Measurements from ENCODE around the gene DLK1. TPM values are rescaled to one million over a fixed set of nuclear protein-coding genes. Genes with fewer than 3 reads are reported as not detected.

DLK1 gene
- total RNA-seq, 5 donors from 2014 or later (not counting 1 experiment from before 2014, with no cell fraction given): 1.7 to 2.2 (median 2.2) TPM; not detected in 2

DNA sequence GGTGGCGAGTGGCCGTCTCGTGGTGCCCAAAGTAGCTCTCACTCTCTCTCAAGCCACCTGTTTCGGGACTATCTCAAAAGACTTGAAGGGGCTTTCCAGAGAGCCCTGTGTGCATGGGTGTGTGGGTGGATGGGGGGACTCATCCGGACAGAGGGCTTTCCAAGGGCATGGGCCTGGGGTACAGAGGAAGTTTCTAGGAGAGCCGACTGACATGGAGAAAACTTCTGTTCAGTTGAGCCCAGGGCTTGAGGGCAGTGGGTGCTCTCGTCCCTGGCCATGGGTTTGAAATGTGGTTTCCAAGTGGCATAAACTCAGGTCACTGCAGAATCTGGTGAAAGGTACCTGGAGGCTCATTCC lies 51.8 kb downstream of the DLK1 start:
- peaks cover 0 to 26% of the 10 kb centered on the region in 2 experiments for H3K27me3 ChIP-seq (replicated peaks in 1 of 2; ENCODE audit: control insufficient read depth in 2 of 2, extremely low read depth in 1 of 2, insufficient read depth in 2 of 2, low read length in 1 of 2)
- no peaks in the 10 kb centered on the region for H3K36me3 ChIP-seq (ENCODE audit: control insufficient read depth in 2 of 2, extremely low read depth in 1 of 2, insufficient read depth in 1 of 2, low read length in 1 of 2)
- no peak overlapping the region for H3K4me3 ChIP-seq (ENCODE audit: control insufficient read depth in 1 of 2, extremely low read depth in 1 of 2, low read length in 1 of 2)
- H3K27me3 Mint-ChIP-seq: peaks cover 3 to 7% of the 10 kb centered on the region in 2 donors
- H3K9me3 ChIP-seq: no peaks in the 10 kb centered on the region
- no peaks in the 10 kb centered on the region for H3K36me3 Mint-ChIP-seq
- WGBS (ENCODE audit: insufficient coverage): 82% methylated on average over 3 of the region's 7 CpGs
- no peak overlapping the region for H3K27ac ChIP-seq (ENCODE audit: low read length)
- no peak overlapping the region for H3K27ac Mint-ChIP-seq
- DNase-seq: no peak
- no peaks in the 10 kb centered on the region for H3K9me3 Mint-ChIP-seq
- no peak overlapping the region for H3K4me3 Mint-ChIP-seq
- CTCF ChIA-PET: no interaction called here
- no peaks in the 10 kb centered on the region for H3K4me1 ChIP-seq (ENCODE audit: control insufficient read depth in 1 of 2, extremely low read depth in 1 of 2, insufficient read depth in 2 of 2, low read length in 2 of 2)
- no peak for ATAC-seq (replicated peaks in 1 of 4)
- POLR2A ChIA-PET: no interaction called here
- no peaks in the 10 kb centered on the region for H3K4me1 Mint-ChIP-seq

GRCh38 chr14:100778951-100779690 lies 52.4 kb downstream of the DLK1 start:
- Histone ChIP-seq H3K4me3 (ENCODE audit: control insufficient read depth in 1 of 2, extremely low read depth in 1 of 2, low read length in 1 of 2) (no peak overlapping the region), H3K9me3 (no peaks in the 10 kb centered on the region), H3K27me3 (replicated peaks in 1 of 2; ENCODE audit: control insufficient read depth in 2 of 2, extremely low read depth in 1 of 2, insufficient read depth in 2 of 2, low read length in 1 of 2) (peaks cover 0 to 30% of the 10 kb centered on the region in 2 experiments), H3K4me1 (ENCODE audit: control insufficient read depth in 1 of 2, extremely low read depth in 1 of 2, insufficient read depth in 2 of 2, low read length in 2 of 2) (no peaks in the 10 kb centered on the region), H3K27ac (ENCODE audit: low read length) (no peak overlapping the region), H3K36me3 (ENCODE audit: control insufficient read depth in 2 of 2, extremely low read depth in 1 of 2, insufficient read depth in 1 of 2, low read length in 1 of 2) (no peaks in the 10 kb centered on the region)
- Mint-ChIP-seq H3K4me3 (no peak overlapping the region), H3K27me3 (peaks cover 3 to 4% of the 10 kb centered on the region in 2 donors), H3K9me3 (no peaks in the 10 kb centered on the region), H3K27ac (no peak overlapping the region), H3K36me3 (no peaks in the 10 kb centered on the region), H3K4me1 (no peaks in the 10 kb centered on the region)
- peak in 1 of 35 experiments; percentile 2 for DNase-seq
- WGBS (ENCODE audit: insufficient coverage): 91% methylated on average over 22 of the region's 24 CpGs
- no peak for ATAC-seq (replicated peaks in 1 of 4)
- POLR2A ChIA-PET: no interaction called here
- CTCF ChIA-PET: no interaction called here

GRCh38 chr14:100779691-100780080 lies 53.0 kb downstream of the DLK1 start:
- Histone ChIP-seq H3K4me3 (ENCODE audit: control insufficient read depth in 1 of 2, extremely low read depth in 1 of 2, low read length in 1 of 2) (no peak overlapping the region), H3K4me1 (ENCODE audit: control insufficient read depth in 1 of 2, extremely low read depth in 1 of 2, insufficient read depth in 2 of 2, low read length in 2 of 2) (no peaks in the 10 kb centered on the region), H3K36me3 (ENCODE audit: control insufficient read depth in 2 of 2, extremely low read depth in 1 of 2, insufficient read depth in 1 of 2, low read length in 1 of 2) (no peaks in the 10 kb centered on the region), H3K9me3 (no peaks in the 10 kb centered on the region), H3K27me3 (replicated peaks in 1 of 2; ENCODE audit: control insufficient read depth in 2 of 2, extremely low read depth in 1 of 2, insufficient read depth in 2 of 2, low read length in 1 of 2) (peaks cover 0 to 33% of the 10 kb centered on the region in 2 experiments), H3K27ac (ENCODE audit: low read length) (no peak overlapping the region)
- Mint-ChIP-seq H3K27me3 (peaks cover 3% of the 10 kb centered on the region in 2 donors), H3K9me3 (no peaks in the 10 kb centered on the region), H3K36me3 (no peaks in the 10 kb centered on the region), H3K4me3 (no peak overlapping the region), H3K27ac (no peak overlapping the region), H3K4me1 (no peaks in the 10 kb centered on the region)
- 88% methylated on average over 10 of the region's 13 CpGs for WGBS (ENCODE audit: insufficient coverage)
- ChIA-PET POLR2A (no interaction called here), CTCF (no interaction called here)
- DNase-seq: peak in 1 of 35 experiments; percentile 22
- no peak for ATAC-seq (replicated peaks in 1 of 4)

GRCh38 chr14:100780246-100780645 lies 53.6 kb downstream of the DLK1 start:
- 79% methylated on average over 5 of the region's 12 CpGs for WGBS (ENCODE audit: insufficient coverage)
- Histone ChIP-seq H3K9me3 (no peaks in the 10 kb centered on the region), H3K4me1 (ENCODE audit: control insufficient read depth in 1 of 2, extremely low read depth in 1 of 2, insufficient read depth in 2 of 2, low read length in 2 of 2) (no peaks in the 10 kb centered on the region), H3K27ac (ENCODE audit: low read length) (no peak overlapping the region), H3K27me3 (replicated peaks in 1 of 2; ENCODE audit: control insufficient read depth in 2 of 2, extremely low read depth in 1 of 2, insufficient read depth in 2 of 2, low read length in 1 of 2) (peaks cover 0 to 33% of the 10 kb centered on the region in 2 experiments), H3K4me3 (ENCODE audit: control insufficient read depth in 1 of 2, extremely low read depth in 1 of 2, low read length in 1 of 2) (no peak overlapping the region), H3K36me3 (ENCODE audit: control insufficient read depth in 2 of 2, extremely low read depth in 1 of 2, insufficient read depth in 1 of 2, low read length in 1 of 2) (no peaks in the 10 kb centered on the region)
- Mint-ChIP-seq H3K9me3 (no peaks in the 10 kb centered on the region), H3K27ac (no peak overlapping the region), H3K4me1 (no peaks in the 10 kb centered on the region), H3K36me3 (no peaks in the 10 kb centered on the region), H3K4me3 (no peak overlapping the region), H3K27me3 (peaks cover 4 to 5% of the 10 kb centered on the region in 2 donors)
- ChIA-PET POLR2A (no interaction called here), CTCF (no interaction called here)
- ATAC-seq (replicated peaks in 1 of 4) (no peak), DNase-seq (no peak)

DNA sequence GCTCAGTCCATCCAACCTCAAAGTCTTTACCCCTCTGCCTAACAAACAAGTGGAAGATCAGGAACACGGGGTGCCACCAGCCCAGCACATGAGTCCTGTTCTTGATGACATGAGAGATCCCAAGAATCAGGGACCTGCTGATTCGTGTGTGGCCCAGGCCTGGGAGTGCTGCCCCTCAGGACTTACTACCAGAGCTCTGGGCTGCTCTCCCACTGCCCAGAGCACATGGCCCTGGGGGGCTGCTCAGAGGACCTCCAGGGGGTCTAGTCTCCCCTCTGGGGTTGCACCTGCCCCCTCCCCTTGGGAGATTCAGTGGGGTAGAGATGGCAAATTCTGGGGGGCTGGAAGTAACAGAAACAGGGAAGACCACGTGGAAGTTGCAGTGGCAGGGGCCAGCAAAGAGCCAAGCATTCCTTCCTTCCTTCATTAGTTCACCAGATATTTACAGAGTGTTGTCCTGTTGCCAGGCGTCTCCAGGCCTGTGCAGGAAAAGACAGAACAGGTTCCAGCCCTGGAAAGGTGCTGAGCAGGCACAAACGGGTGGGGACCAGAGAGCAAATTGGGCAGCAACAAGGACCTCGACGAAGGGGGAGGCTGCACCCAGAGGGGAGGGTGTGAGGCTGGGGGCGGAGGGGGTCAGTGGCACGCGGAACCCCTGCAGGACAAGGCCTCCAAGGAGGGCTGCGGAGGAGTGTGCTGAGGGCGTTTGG lies 54.1 kb downstream of the DLK1 start:
- CTCF ChIA-PET: no interaction called here
- no peaks in the 10 kb centered on the region for H3K9me3 Mint-ChIP-seq
- H3K4me3 Mint-ChIP-seq: no peak overlapping the region
- H3K9me3 ChIP-seq: no peaks in the 10 kb centered on the region
- H3K4me3 ChIP-seq (ENCODE audit: control insufficient read depth in 1 of 2, extremely low read depth in 1 of 2, low read length in 1 of 2): no peak overlapping the region
- H3K27me3 Mint-ChIP-seq: peaks cover 5 to 8% of the 10 kb centered on the region in 2 donors
- 88% methylated on average over 6 of the region's 12 CpGs for WGBS (ENCODE audit: insufficient coverage)
- H3K36me3 ChIP-seq (ENCODE audit: control insufficient read depth in 2 of 2, extremely low read depth in 1 of 2, insufficient read depth in 1 of 2, low read length in 1 of 2): no peaks in the 10 kb centered on the region
- H3K27me3 ChIP-seq (replicated peaks in 1 of 2; ENCODE audit: control insufficient read depth in 2 of 2, extremely low read depth in 1 of 2, insufficient read depth in 2 of 2, low read length in 1 of 2): peaks cover 0 to 33% of the 10 kb centered on the region in 2 experiments
- H3K27ac Mint-ChIP-seq: no peak overlapping the region
- no peak overlapping the region for H3K27ac ChIP-seq (ENCODE audit: low read length)
- H3K4me1 Mint-ChIP-seq: no peaks in the 10 kb centered on the region
- H3K4me1 ChIP-seq (ENCODE audit: control insufficient read depth in 1 of 2, extremely low read depth in 1 of 2, insufficient read depth in 2 of 2, low read length in 2 of 2): no peaks in the 10 kb centered on the region
- H3K36me3 Mint-ChIP-seq: no peaks in the 10 kb centered on the region
- ATAC-seq (replicated peaks in 1 of 4): no peak
- POLR2A ChIA-PET: no interaction called here
- peak in 1 of 35 experiments; percentile 5 for DNase-seq

DNA sequence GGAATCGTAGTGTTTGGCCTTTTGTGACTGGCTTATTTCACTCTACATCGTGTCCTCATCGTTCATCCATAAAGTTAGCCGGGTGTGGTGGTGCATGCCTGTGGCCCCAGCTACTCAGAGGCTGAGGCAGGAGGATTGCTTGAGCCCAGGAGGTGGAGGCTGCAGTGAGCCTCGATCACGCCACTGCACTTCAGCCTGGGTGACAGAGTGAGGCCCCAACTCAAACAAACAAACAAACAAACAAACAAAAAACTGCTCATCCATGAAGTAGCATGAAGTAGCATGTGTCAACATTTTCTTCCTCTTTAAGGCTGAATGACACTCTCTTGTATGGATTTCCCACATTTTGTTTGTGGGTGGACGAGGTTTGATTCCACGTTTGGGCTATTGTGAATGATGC lies 55.3 kb downstream of the DLK1 start:
- H3K27me3 Mint-ChIP-seq: peaks cover 4 to 8% of the 10 kb centered on the region in 2 donors
- Histone ChIP-seq H3K36me3 (ENCODE audit: control insufficient read depth in 2 of 2, extremely low read depth in 1 of 2, insufficient read depth in 1 of 2, low read length in 1 of 2) (no peaks in the 10 kb centered on the region), H3K27ac (ENCODE audit: low read length) (no peak overlapping the region), H3K9me3 (no peaks in the 10 kb centered on the region), H3K4me3 (ENCODE audit: control insufficient read depth in 1 of 2, extremely low read depth in 1 of 2, low read length in 1 of 2) (no peak overlapping the region), H3K27me3 (replicated peaks in 1 of 2; ENCODE audit: control insufficient read depth in 2 of 2, extremely low read depth in 1 of 2, insufficient read depth in 2 of 2, low read length in 1 of 2) (peaks cover 0 to 28% of the 10 kb centered on the region in 2 experiments), H3K4me1 (ENCODE audit: control insufficient read depth in 1 of 2, extremely low read depth in 1 of 2, insufficient read depth in 2 of 2, low read length in 2 of 2) (no peaks in the 10 kb centered on the region)
- DNase-seq (no peak), ATAC-seq (replicated peaks in 1 of 4) (no peak)
- ChIA-PET POLR2A (no interaction called here), CTCF (no interaction called here)
- H3K4me1 Mint-ChIP-seq: no peaks in the 10 kb centered on the region
- 78% methylated on average over 6 of the region's 8 CpGs for WGBS (ENCODE audit: insufficient coverage)
- H3K9me3 Mint-ChIP-seq: no peaks in the 10 kb centered on the region
- H3K36me3 Mint-ChIP-seq: no peaks in the 10 kb centered on the region
- no peak overlapping the region for H3K27ac Mint-ChIP-seq
- no peak overlapping the region for H3K4me3 Mint-ChIP-seq

Data from T-cell (primary cell).